LHCN-M2 (cell line): ENCODE measurements around the gene ZNF438. TPM values are rescaled to one million over a fixed set of nuclear protein-coding genes. Genes with fewer than 3 reads are reported as not detected.

ENCODE experiments used
- DNase-seq: peaks from one replicate; pipeline ENCODE4 v3.0.0-alpha.2; 2012; ENCODE audit warnings: low read depth
- total RNA-seq: library from RNA; depleted of rRNA; stranded (reverse); fragments of >200 nt; gene quantifications from 2 replicates; pipeline ENCODE4 v1.2.3, GENCODE V29; 2014

Gene ZNF438
- total RNA-seq, 1 experiment from 2014 or later = 5.1 TPM

DNA sequence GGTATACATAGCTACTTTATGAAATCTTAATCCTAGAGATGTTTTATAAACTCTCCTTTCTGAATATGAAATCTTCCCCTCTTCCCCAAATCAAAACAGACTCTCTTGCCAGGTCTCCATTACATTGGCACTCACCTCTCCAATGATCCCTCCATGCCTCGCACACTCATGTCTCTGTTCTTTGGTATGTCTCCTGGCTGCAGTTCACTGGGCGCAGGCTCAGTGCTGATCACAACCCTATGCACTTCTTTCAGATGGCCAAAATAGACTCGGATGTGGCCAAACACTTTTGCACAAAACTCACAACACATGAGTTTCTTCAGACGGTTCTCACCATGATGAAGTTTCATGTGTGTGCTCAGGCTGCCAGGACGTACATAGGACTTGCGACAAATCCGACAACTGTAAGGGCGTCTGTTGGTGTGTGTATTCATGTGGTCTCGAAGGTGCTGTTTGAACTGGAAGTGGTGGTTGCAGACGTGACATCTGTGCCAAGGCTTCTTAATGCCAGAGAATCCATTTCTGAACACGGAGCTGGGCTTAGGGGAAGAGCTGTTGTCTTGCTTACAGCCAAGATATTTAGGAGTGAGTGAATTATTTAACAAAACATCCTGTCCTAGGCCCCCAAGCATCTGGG lies 183.2 kb downstream of the ZNF438 start:
- DNase-seq = no peak

- no peak for DNase-seq
Observed at GRCh38 chr10:30847642-30848041, 184.0 kb downstream of the ZNF438 start.

DNA sequence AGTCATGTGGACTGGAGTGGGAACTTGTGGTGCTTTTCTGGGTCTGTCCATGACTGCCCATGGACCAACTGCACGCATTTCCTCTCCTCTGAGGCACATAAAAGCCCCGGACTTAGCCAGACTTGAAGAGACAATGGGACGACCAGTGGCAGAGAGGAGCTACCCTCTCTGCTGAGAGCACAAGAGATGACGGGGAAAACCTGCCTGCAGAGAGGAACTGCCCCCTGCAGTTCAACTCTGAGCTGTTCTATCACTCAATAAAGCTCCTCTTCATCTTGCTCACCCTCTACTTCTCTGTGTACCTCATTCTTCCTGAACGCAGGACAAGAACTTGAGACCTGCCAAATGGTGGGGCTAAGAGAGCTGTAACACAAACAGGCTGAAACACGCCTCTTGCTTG lies 184.5 kb downstream of the ZNF438 start:
- DNase-seq = no peak

- no peak for DNase-seq
Observed at GRCh38 chr10:30846710-30847109, 185.0 kb downstream of the ZNF438 start.

GRCh38 chr10:30842894-30843293 lies 188.8 kb downstream of the ZNF438 start:
- peak; percentile 81 for DNase-seq

- DNase-seq = no peak
Observed at GRCh38 chr10:30842185-30842584, 189.5 kb downstream of the ZNF438 start.

DNA sequence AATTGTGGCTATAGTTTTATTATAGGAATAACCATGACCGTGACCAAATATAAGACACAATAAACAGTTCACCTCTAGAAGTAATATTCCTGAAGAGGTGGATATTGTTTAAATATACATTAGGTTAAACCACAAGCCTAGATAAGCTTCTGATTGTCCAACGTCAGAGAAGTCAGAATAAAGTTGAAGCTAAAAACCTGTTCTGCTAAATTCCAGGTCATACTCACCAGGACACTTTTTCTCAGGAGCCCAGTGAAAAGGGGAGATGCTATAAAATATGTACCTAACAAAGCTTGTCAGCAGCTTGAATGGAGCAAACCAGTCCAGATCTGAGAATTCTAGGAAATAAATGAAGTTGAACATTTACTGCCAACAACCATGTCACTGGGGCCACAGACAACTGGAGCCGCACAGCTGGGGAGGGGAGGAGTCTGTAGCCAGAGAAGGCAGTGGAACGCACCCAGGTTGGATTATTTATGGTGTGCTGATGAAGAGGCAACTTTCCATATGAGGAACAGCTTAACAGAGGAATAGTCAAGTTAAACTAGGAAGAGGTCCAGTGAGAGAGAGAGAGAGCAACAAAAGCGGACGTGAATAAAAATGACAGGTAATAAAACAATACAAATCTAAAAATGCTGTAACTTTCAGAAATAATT lies 191.1 kb downstream of the ZNF438 start:
- no peak for DNase-seq

DNA sequence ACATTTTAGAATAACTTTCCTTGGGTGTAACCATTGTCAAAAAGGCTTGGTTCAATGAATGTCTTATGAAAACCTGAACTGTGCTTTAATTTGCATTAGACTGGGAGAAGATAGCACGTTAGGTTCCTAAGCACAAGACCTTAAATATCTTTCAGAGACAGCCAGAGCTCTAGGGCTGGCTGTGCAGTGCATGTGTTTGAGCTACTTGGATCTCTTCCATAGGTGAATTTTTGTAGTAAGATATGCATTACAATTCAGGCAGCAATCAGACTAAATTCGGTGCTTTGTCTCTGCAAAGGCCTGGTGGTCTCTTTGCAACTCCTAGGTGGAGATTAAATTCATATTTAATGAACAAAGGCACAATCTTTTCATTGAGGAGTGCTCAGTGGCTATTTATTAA lies 192.0 kb downstream of the ZNF438 start:
- no peak for DNase-seq

DNA sequence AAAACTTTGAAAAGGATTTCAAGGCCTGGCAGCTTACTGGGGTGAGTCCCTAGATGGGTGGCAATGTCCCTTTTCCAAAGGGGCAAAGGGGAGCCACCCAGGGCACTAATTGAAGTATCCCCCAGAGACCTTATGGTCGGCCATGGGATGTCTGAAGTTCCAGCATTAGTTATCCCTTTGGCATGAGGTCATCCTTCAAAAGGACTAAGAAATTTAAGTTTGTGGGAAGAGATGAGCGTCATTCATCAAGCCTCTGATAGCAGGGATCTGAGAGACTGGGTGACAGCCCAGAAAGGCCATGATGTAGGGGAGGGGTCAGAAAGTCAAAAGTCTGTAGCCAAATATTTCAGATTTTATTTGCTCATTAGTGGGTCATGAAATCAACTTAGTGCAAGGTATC lies 195.3 kb downstream of the ZNF438 start:
- no peak for DNase-seq

GRCh38 chr10:30835146-30835545 lies 196.5 kb downstream of the ZNF438 start:
- no peak for DNase-seq

DNA sequence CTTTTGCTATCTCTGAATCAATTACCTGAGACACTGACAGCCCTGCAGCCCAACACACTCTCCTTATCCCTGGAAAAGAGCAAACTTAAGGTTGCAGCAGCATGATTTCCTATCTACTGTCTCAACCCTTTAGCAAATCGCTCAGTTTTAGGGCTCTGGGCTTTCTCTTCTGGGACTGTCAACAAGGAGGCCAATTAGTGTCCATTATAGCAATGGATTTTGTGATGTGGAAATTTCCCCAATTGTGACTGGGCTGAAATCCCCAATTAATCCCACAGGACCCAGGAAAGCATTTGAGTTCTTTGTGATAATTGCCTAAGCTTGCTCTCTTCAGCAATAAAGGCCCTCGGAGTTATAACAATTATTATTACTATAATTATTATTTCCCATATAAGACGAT lies 197.0 kb downstream of the ZNF438 start:
- no peak for DNase-seq

DNA sequence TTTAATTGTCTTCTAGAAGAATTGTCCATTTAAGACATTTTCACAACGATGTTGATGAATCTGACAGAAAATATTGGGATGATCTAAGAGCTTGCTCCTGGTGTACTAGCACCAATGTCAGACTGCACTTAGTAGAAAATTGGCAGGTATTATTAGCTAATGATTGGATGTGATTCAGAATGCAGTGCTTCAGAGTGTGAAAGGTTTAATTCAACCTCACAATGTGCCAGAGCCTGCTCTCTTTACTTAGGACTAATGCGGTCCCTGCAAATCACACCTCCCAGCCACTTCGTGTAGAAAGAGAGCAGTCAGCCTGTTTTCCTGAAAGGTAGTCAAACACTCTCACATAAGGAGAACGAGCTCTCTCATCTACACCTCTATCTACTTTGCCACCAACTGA lies 197.5 kb downstream of the ZNF438 start:
- no peak for DNase-seq

- no peak for DNase-seq
Observed at GRCh38 chr10:30833628-30833970, 198.1 kb downstream of the ZNF438 start.

GRCh38 chr10:30832749-30833627 lies 198.7 kb downstream of the ZNF438 start:
- DNase-seq = no peak

- no peak for DNase-seq
Observed at GRCh38 chr10:30832001-30832748, 199.5 kb downstream of the ZNF438 start.

DNA sequence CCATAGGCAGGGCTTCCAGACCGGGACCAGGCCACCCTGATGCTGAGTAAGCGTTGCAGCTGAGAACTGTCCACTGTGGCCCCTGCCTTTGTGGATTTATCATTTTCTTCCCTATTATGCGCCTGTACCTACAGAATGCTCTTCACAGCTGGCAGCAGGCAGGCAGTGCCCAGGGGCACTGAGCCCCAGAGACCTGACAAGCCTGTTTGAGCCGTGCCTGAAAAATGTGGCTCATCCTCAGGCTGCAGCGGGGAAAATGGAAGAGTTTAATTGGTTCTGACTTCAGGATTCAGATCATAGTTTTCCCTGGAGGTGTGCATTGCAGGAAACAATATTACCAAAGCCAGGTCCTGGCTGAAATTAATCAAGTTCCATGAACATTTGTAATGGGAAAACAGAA lies 200.2 kb downstream of the ZNF438 start:
- DNase-seq = no peak

DNA sequence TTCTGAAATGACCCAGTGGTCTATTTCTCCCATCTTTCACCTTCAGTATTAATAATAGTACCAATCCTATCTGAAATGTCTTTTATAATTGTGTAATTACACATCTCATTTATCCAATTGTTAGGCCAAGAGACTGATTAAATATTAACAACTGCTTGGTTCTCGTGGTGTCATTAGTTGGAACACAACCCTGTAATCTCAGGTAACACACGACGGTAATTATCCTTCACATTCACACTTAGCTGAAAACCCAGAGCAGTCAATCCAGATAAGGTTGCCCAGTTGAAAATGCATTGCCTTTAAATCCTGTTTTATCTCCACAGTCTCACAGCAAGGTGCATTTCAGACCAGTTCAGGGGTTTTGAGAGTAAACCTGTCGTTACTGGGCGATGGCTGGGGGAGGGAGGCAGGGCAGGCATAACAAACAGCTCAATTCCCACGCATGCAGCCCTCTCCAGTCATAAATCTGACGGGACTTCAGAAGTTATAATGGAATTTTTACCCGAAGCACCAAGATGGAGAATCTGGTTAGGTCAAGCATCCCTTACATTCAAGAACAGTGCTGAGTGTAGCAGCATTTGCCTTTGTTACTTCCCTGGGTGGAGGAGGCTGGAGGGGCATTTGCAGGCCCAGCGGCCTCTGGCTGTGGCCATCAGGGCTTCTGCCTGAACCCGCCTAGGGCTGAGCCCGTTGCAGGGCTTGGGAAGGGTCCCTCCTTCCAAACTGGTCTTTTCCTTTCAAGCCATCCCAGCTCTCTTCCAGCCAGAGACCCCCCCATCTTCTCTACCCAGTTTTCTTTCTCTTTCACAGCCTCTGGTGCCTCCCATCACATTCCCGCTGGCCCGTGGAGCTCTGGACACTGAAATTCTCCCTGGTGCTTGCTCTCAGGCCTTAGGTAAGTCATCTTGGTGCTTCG lies 201.1 kb downstream of the ZNF438 start:
- no peak for DNase-seq

DNA sequence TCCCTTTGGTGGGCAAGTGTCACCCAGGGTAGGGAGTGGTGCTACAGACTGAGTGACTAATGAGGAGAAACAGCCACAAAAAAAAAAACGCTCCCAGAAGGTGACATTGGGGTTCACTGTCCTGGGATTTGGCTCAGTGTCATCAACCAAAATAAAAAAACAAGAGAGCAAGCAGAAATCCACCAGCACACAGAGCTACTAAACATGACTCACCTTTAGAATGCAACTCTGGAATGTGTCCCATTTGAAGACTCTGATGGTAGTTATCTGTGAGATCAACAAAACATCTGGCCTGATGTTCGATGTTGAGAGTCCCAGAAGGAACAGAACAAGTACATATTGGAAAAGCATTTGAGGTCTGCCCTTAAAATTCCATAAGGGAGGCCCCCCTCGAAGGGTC lies 201.8 kb downstream of the ZNF438 start:
- peak; percentile 54 for DNase-seq

DNA sequence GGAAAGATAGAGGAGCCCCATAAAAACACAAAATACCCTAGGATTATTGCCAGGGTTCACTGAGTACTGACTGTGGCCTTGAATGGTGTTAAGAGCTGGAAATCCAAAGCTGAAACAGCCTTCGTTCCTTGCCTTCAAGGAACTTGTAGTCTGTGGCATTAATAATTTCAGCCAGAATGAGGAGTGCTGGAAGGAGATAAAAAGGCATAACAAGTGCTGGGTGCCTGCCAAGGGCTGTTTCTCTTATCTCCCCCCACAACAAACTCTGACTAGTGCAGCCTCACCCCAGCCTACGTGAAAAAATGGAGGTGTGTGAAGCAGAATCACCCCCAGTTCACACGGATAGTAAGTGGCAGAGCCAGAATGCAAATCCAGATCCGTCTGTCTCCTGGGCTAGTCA lies 203.0 kb downstream of the ZNF438 start:
- DNase-seq = no peak

- DNase-seq = no peak
Observed at GRCh38 chr10:30828164-30828563, 203.5 kb downstream of the ZNF438 start.
